NT2/D1 (cell line): ENCODE results near the gene RIPK3.

ENCODE experiments used
- DNase-seq: peaks from one replicate; pipeline ENCODE4 v3.0.0-alpha.2; 2011; ENCODE audit warnings: low read depth, low spot score
- H3K27me3 ChIP-seq: 2 replicates; pipeline ENCODE4 v1.6.0; 2011; ENCODE audit warnings: mild to moderate bottlenecking; ENCODE audit not compliant: insufficient read length, insufficient read depth
- H3K36me3 ChIP-seq: 2 replicates; pipeline ENCODE4 v1.6.1; 2011; ENCODE audit warnings: mild to moderate bottlenecking, low read length, mixed read lengths; ENCODE audit not compliant: insufficient read depth, insufficient read length
- H3K4me1 ChIP-seq: 2 replicates; pipeline ENCODE4 v1.5.1; 2011; ENCODE audit not compliant: insufficient read depth, insufficient read length
- H3K4me3 ChIP-seq: 2 replicates; pipeline ENCODE4 v1.5.1; 2011; ENCODE audit warnings: low read depth; ENCODE audit not compliant: insufficient read length
- H3K9ac ChIP-seq: 2 replicates; pipeline ENCODE4 v1.6.0; 2011; ENCODE audit warnings: low read depth; ENCODE audit not compliant: insufficient read length
- H3K9me3 ChIP-seq: 2 replicates; pipeline ENCODE4 v1.5.1; 2011; ENCODE audit warnings: mild to moderate bottlenecking, low read length; ENCODE audit not compliant: insufficient read depth
- SUZ12 ChIP-seq: IDR thresholded peaks from 2 replicates; pipeline ENCODE4 v1.6.1; 2011; ENCODE audit not compliant: insufficient read length, insufficient read depth; ENCODE audit errors: extremely low read depth
- YY1 ChIP-seq: IDR thresholded peaks from 2 replicates; pipeline ENCODE4 v1.6.1; 2011; ENCODE audit not compliant: insufficient read length, insufficient read depth
- ZNF274 ChIP-seq: IDR thresholded peaks from 2 replicates; pipeline ENCODE4 v1.6.1; 2011; ENCODE audit warnings: mild to moderate bottlenecking, low read depth, low read length

Gene RIPK3

GRCh38 chr14:24293525-24293924 is 46.3 kb downstream of the RIPK3 start:
- DNase-seq = no peak
- TF ChIP-seq SUZ12 (no peak), ZNF274 (no peak), YY1 (no peak)
- peaks cover 48% of the 10 kb centered on the region for H3K36me3 ChIP-seq
- no peaks in the 10 kb centered on the region for H3K9me3 ChIP-seq
- no peak overlapping the region for H3K4me3 ChIP-seq
- H3K4me1 ChIP-seq = peaks cover 3% of the 10 kb centered on the region
- H3K27me3 ChIP-seq = no peaks in the 10 kb centered on the region
- H3K9ac ChIP-seq = no peak overlapping the region

- Histone ChIP-seq H3K4me3 (no peak overlapping the region), H3K9ac (no peak overlapping the region), H3K9me3 (no peaks in the 10 kb centered on the region), H3K36me3 (peaks cover 48% of the 10 kb centered on the region), H3K27me3 (no peaks in the 10 kb centered on the region), H3K4me1 (peaks cover 3% of the 10 kb centered on the region)
- no peak for TF ChIP-seq YY1
- no peak for TF ChIP-seq SUZ12
- no peak for TF ChIP-seq ZNF274
- DNase-seq = no peak
Measured at GRCh38 chr14:24292118-24292807, 47.5 kb downstream of the RIPK3 start.

- no peak overlapping the region for H3K4me3 ChIP-seq
- H3K9ac ChIP-seq = no peak overlapping the region
- TF ChIP-seq YY1 (no peak), ZNF274 (no peak)
- peaks cover 1% of the 10 kb centered on the region for H3K4me1 ChIP-seq
- no peaks in the 10 kb centered on the region for H3K9me3 ChIP-seq
- DNase-seq = no peak
- H3K36me3 ChIP-seq = peaks cover 48% of the 10 kb centered on the region
- H3K27me3 ChIP-seq = no peaks in the 10 kb centered on the region
Measured at GRCh38 chr14:24291446-24292117, 48.2 kb downstream of the RIPK3 start.

- Histone ChIP-seq H3K27me3 (no peaks in the 10 kb centered on the region), H3K9me3 (no peaks in the 10 kb centered on the region), H3K9ac (no peak overlapping the region), H3K4me3 (no peak overlapping the region), H3K36me3 (peaks cover 41% of the 10 kb centered on the region), H3K4me1 (no peaks in the 10 kb centered on the region)
- no peak for TF ChIP-seq ZNF274
- TF ChIP-seq YY1 = no peak
- no peak for TF ChIP-seq SUZ12
- no peak for DNase-seq
Measured at GRCh38 chr14:24290746-24291145, 49.0 kb downstream of the RIPK3 start.

GRCh38 chr14:24289649-24290280 is 50.0 kb downstream of the RIPK3 start:
- no peak overlapping the region for H3K4me3 ChIP-seq
- H3K4me1 ChIP-seq = no peaks in the 10 kb centered on the region
- no peaks in the 10 kb centered on the region for H3K27me3 ChIP-seq
- H3K36me3 ChIP-seq = peaks cover 36% of the 10 kb centered on the region
- no peak overlapping the region for H3K9ac ChIP-seq
- no peaks in the 10 kb centered on the region for H3K9me3 ChIP-seq
- TF ChIP-seq SUZ12 (no peak), YY1 (no peak), ZNF274 (no peak)
- DNase-seq = no peak

- Histone ChIP-seq H3K4me3 (no peak overlapping the region), H3K9ac (no peak overlapping the region), H3K27me3 (no peaks in the 10 kb centered on the region), H3K36me3 (peaks cover 26% of the 10 kb centered on the region), H3K4me1 (no peaks in the 10 kb centered on the region), H3K9me3 (no peaks in the 10 kb centered on the region)
- TF ChIP-seq SUZ12 (no peak), ZNF274 (no peak), YY1 (no peak)
- no peak for DNase-seq
Measured at GRCh38 chr14:24286996-24287395, 52.8 kb downstream of the RIPK3 start.
